ENCODE data around the gene TMEM205. TPM values are rescaled to one million over a fixed set of nuclear protein-coding genes. Genes with fewer than 3 reads are reported as not detected.

Gene TMEM205
- total RNA-seq, 4 donors from 2014 or later: 177 to 222 (median 208) TPM

- H3K4me3 ChIP-seq (ENCODE audit: low read depth, poor library complexity, severe bottlenecking): no peak overlapping the region
- intact Hi-C loops (cut with DNase I; ENCODE audit: low total_unique reads): no loop called here
- TF ChIP-seq CTCF (IDR thresholded peaks at IDR 0.05) (no peak), POLR2A (IDR thresholded peaks at IDR 0.05) (no peak)
- DNase-seq (ENCODE audit: low spot score in 2 of 2): no peak
- 50 to 56% methylated on average over 11 of the region's 11 CpGs for WGBS, 2 donors
These were observed 27.9 kb upstream of the TMEM205 start for GRCh38 chr19:11373885-11374432.

GRCh38 chr19:11373166-11373884 lies 27.3 kb upstream of the TMEM205 start:
- WGBS, 2 donors: 53 to 56% methylated on average over 10 of the region's 10 CpGs
- intact Hi-C loops (cut with DNase I; ENCODE audit: low total_unique reads): no loop called here
- no peak for TF ChIP-seq CTCF (IDR thresholded peaks at IDR 0.05)
- TF ChIP-seq POLR2A (IDR thresholded peaks at IDR 0.05): no peak
- no peak overlapping the region for H3K4me3 ChIP-seq (ENCODE audit: low read depth, poor library complexity, severe bottlenecking)
- DNase-seq (ENCODE audit: low spot score in 2 of 2): no peak

GRCh38 chr19:11370744-11371143 lies 24.7 kb upstream of the TMEM205 start:
- TF ChIP-seq CTCF (IDR thresholded peaks at IDR 0.05) (no peak), POLR2A (IDR thresholded peaks at IDR 0.05) (no peak)
- intact Hi-C loops (cut with DNase I; ENCODE audit: low total_unique reads): no loop called here
- no peak for DNase-seq (ENCODE audit: low spot score in 2 of 2)
- 84 to 89% methylated on average over 2 of the region's 2 CpGs for WGBS, 2 donors
- no peak overlapping the region for H3K4me3 ChIP-seq (ENCODE audit: low read depth, poor library complexity, severe bottlenecking)

- no peak for DNase-seq (ENCODE audit: low spot score in 2 of 2)
- intact Hi-C loops (cut with DNase I; ENCODE audit: low total_unique reads): no loop called here
- WGBS, 2 donors: 73 to 79% methylated on average over 2 of the region's 2 CpGs
- no peak for TF ChIP-seq POLR2A (IDR thresholded peaks at IDR 0.05)
- TF ChIP-seq CTCF (IDR thresholded peaks at IDR 0.05): no peak
- no peak overlapping the region for H3K4me3 ChIP-seq (ENCODE audit: low read depth, poor library complexity, severe bottlenecking)
These were observed 21.5 kb upstream of the TMEM205 start for GRCh38 chr19:11367528-11367927.

GRCh38 chr19:11365557-11366117 lies 19.6 kb upstream of the TMEM205 start:
- H3K4me3 ChIP-seq (ENCODE audit: low read depth, poor library complexity, severe bottlenecking): no peak overlapping the region
- TF ChIP-seq CTCF (IDR thresholded peaks at IDR 0.05): no peak
- TF ChIP-seq POLR2A (IDR thresholded peaks at IDR 0.05): no peak
- 74 to 77% methylated on average over 6 to 7 of the region's 7 CpGs for WGBS, 2 donors
- intact Hi-C loops (cut with DNase I; ENCODE audit: low total_unique reads): no loop called here
- no peak for DNase-seq (ENCODE audit: low spot score in 2 of 2)

Measured in lower leg skin (tissue), 4 donors.